Stimulated activated CD8-positive, alpha-beta memory T cell treated with anti-CD3 and anti-CD28 coated beads, Interleukin-7, amount 100 ng/mL, for 1 hour (primary cell): ENCODE data around the gene MYH10.
A peak's percentile ranks its signal among the peaks of the same experiment; 100 is the strongest.

Experiments
- DNase-seq, 2 donors: peaks; one replicate each; pipeline ENCODE4 v3.0.0-alpha.2; 2020; ENCODE audit warnings: low read depth in 2 of 2

Gene MYH10

DNA sequence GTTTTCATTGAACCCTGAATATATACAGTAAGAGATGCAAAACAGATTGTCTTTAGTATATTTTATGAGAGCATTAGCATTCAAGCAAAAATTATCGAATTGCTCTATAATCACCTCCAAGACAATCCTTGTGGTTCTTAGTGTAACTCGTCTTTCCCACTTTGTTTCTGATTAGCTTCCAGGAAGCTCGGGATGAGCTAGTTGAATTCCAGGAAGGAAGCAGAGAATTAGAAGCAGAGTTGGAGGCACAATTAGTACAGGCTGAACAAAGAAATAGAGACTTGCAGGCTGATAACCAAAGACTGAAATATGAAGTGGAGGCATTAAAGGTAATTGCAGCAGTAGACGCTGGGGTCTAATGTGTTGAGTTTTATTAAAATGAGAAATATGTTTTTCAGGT lies 185.0 kb downstream of the MYH10 start:
- no peak for DNase-seq

DNA sequence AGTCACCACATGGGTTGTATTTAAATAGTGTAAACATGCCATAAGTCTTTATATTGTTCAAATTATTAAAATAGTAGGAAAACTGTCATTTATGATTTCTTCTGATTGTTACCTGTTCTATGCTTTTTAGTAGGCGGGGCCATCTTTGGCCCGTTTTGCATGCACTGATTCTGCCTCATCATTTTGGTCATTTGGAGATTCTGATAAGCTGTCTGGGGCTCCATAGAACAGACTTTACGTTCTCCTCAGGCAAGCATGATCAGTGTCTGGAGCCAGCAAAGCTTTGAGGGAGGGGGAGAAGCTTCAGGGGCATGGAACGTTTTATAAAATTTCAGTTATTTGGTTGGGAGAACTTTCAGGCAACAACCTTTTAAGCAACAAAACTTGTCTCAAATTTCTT lies 186.0 kb downstream of the MYH10 start:
- no peak for DNase-seq

DNA sequence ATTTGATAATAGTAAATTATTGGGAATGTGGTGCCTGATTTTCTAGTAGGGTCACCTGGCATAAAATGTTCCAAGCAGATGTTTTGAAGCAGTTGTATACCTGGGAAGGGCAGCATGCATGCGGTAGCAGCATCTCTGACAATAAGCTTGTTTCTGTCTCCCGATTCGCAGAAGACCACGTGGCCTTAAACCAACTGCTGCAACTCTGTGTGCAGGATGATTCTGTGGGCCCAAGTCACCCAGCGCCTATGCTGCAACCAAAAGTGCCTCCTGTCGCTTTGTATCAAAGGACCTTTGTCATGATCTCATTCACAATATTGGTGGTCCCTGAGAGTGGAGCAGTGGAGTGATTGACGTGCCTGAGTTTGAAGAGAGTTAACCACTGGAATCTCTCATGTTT lies 186.8 kb downstream of the MYH10 start:
- no peak for DNase-seq

DNA sequence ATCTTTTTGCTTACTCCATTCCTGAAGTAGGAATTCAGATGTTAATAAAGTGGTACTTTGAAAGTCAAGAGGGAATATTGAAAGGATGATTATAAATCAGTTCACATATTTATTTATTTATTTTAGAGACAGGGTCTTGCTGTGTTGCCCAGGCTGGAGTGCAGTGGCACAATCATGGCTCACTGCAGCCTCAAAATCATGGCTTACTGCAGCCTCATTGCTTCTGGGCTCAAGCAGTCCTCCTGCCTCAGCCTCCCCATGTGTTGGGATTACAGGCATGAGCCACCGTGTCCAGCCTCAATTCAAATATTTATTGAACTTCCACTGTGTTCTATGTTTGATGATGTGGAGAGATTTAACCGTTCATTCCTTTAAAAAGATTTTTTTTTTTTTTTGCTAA lies 188.2 kb downstream of the MYH10 start:
- no peak for DNase-seq

DNA sequence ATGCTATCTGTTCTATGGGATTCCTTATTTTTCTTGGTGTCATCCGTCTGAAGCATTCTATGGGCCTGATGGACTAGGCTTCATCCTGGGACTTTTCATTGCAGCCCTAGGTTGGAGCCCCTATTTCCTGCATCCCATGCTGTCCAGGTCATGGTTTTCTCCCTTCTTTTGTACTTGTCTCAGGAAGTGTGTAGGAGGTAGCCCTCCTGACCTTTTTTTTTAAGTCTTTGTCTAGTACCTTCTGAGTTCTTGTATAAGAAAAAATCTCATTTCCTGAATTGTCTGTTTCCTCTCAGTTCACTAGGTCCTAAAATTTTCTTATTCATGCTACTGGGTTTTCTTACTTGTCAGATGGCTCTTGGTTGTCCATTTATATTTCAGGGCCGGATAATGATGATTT lies 188.8 kb downstream of the MYH10 start:
- DNase-seq, result no peak

DNA sequence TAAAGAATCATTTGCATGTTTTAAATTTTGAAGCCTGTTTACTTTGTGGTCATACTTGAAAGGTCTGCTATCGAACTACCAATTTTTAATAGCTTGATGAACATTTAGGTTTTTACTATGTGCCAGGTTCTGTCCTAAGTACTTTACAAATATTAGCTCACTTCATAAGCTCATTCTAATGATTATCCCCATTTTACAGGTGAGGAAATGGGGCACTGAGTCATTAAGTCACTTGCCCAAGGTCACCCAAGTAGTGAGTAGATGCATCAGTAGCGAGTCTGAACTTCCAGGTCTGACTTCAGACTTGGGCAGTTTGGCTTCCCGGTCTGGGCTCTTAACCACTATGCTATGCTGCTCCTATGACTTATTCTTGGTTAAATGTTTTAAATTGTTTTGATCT lies 190.8 kb downstream of the MYH10 start:
- no peak for DNase-seq

DNA sequence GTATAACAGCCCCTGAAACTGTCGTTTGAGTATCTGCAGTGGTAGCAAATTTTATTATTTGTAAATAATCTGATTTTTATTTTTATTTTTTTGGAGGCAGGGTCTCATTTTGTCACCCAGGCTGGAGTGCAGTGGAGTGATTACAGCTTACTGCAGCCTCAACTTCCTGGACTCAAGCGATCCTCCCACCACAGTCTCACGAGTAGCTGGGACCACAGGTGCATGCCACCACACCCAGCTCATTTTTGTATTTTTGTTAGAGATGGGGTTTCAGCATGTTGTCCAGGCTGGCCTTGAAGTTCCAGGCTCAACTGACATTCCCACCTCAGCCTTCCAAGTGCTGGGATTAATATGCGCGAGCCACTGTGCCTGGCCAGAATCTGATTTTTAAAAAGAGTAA lies 192.1 kb downstream of the MYH10 start:
- no peak for DNase-seq

DNA sequence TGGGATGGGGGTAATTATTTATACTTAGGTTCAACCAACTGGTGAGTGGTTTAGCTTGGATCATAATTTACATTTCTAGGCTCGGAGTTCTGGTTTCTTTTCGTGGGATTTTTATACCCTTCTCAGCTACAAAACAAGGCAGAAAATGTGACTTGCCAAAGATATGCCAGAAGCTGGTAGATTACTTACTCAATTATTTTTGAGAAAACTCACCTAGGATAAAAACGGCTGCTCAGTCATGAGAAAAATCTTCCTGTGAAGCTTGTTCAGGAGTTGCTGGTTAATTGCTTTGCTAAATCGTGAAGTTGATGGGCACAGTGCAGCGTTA lies 193.7 kb downstream of the MYH10 start:
- DNase-seq, result no peak

DNA sequence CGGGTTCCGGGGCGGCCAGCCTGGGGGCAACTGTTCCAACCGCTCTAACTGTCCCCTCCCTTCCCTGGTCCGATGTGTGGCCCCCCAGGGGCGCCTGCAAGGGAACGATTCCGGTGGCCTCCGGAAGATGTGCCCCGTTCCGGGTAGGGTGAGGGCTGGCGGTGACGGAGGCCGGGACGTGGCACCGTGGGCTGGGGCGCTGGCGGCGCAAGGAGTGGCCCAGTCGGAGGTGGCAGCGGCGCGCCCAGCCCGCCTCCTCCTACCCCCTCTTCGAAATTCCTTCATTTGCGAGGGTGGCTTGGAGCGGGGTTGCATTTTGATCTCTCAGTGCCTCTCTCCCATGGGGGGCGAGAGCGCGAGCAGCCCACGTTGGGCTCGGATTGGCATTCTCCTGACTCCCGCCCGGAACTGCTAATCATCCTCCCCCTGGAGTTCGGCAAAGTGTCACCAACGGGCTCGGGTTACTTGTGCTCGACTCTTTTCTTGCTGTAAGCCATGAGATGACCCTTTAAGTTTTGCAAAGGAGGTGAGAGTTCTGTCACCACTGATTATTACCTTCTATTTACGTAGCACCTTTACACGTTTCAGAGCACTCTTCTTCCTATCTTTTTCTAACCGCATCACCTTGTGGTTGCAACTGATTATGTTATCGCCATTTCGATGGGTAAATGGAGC lies 194.2 kb downstream of the MYH10 start:
- DNase-seq, result peak; percentile 27 to 34

DNA sequence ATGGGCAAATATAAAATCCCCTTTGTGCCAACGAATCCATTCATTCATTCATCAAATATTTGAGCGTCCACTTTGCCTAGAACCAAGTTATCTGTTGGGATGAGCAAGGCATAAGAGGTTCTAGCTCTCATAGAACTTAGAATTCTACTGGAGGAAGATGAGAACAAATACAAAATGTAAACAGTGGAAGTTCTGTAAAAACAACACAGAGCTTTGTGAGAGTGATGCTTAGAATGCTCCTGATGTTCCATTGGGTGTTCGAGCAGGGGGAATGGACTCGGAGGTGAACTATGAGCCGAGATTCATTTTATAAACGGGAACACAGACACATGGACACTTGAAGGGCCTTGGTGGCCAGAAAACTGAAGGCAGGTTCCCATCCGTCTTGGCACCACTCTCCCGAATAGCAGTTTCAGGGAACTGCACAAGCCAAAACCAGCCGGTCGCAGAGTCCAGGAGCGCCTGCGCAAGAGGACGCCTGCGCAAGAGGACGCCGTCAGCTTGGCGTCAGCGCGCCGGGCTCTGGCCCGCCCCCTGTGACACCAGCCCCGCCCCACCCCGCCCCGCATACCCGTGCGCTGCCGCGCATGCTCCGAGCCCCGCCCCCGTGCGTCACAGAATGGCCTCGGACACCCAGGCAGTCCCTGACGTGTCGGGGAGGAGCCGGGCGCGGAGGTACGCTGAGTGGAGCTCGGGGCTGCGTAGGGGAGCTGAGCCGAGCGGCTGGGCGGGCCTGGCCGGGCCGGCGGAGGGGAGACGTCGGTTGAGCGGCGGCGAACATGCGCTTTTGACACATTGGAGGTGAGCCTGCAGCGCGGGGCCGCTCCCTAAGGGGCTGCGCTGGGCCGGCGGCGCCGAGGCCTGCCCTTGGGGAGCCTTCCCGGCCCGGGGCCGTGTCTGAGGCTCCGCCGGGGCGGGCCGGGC lies 195.0 kb downstream of the MYH10 start, which contains the start of gene NDEL1:
Gene NDEL1, plus strand, starts transcription at position 640 of the 924 bp plus-strand sequence. CDS start 8,388 bp downstream, outside the sequence.
- DNase-seq, result peak; percentile 98

DNA sequence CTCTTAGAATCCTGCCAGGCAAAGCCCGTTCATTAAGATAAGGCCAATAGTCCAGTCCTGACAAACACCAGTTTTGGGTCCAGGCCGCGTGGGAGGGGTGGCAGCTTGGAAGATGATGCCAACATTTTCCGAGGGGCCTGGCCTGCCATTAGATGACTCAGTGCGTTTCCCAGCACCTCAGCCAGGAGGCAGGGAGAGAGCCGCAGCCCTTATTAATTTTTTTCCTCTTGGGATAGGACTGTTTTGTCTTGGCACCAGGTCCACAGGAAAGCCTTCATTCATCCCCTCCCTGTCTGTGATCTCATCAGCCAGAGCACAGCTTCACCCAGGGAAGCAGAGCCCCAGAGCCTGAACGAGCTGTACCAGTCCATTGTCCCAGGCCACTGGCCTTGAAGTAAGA lies 199.6 kb downstream of the MYH10 start:
- no peak for DNase-seq

DNA sequence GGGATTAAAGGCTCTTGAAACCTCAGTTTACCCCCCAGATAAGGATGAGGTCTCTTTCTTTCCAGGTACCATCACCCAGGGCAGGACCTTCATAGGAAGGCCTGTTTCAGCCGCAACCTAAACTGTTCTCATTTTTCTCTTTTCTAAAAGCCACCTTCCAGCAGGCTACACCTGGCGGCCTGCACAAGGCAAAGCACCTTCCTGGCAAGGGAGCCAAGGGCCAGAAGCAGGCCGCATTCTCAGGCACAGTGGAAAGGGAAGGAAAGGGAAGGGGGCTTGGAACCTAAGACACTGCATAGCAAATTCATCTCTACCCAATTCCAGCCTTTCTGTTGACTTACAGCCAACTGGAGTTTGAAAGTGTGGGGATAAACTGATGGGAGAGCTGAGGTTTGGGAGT lies 203.7 kb downstream of the MYH10 start:
- no peak for DNase-seq

DNA sequence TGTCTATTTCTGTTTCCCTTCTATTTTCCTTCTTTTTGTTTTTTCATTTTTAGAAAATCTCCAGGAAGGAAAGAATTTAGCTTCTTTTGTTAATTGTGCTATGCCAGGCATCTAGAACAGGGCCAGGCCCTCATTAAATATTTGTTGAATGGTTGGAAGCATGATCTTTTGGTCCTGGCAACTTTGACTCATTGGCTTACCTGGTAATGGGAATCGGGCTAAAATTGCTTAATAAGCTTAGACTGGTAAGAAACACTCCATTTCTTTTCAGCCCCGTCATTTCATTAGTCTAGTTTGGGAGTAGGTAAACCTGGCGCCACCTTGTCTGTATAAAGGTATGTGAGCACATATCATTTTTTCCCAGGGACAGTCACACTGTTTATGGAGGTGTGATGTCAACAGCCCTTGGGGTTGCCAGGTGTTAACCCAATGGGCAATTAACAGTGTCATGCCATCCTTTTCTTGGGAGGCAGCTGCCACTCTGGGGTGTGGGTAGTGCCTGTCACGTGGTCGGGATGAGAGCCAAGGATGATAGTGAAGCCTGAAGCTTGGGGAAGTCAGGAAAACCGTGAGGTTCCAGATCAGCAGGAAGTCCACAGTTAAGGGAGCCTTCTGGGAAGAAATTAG lies 204.3 kb downstream of the MYH10 start:
- DNase-seq, result no peak
